ENCODE results near the gene PLEKHO2.

PLEKHO2 gene

GRCh38 chr15:64825431-64826294, 16.1 kb upstream of the PLEKHO2 start, which contains the start of gene PIF1:
Gene PIF1 (minus strand): TSS chr15:64825647. CDS start chr15:64824335, 1,312 bp downstream.
- peak; percentile 85 for DNase-seq (ENCODE audit: low read depth)

- DNase-seq (ENCODE audit: low read depth), result no peak
Observed at GRCh38 chr15:64828985-64829384, 12.7 kb upstream of the PLEKHO2 start.

- DNase-seq (ENCODE audit: low read depth), result no peak
Observed at GRCh38 chr15:64833690-64834089, 8.0 kb upstream of the PLEKHO2 start.

- DNase-seq (ENCODE audit: low read depth), result no peak
Observed at GRCh38 chr15:64836023-64836536, 5.6 kb upstream of the PLEKHO2 start.

GRCh38 chr15:64837502-64837901, 4.2 kb upstream of the PLEKHO2 start:
- DNase-seq (ENCODE audit: low read depth), result no peak

- DNase-seq (ENCODE audit: low read depth), result no peak
Observed at GRCh38 chr15:64841060-64841343, 713 bp upstream of the PLEKHO2 start.

- no peak for DNase-seq (ENCODE audit: low read depth)
Observed at GRCh38 chr15:64842096-64842939, 603 bp downstream of the PLEKHO2 start.

- DNase-seq (ENCODE audit: low read depth), result no peak
Observed at GRCh38 chr15:64842986-64843561, 1.4 kb downstream of the PLEKHO2 start.

- no peak for DNase-seq (ENCODE audit: low read depth)
Observed at GRCh38 chr15:64843991-64844390, 2.3 kb downstream of the PLEKHO2 start.

- no peak for DNase-seq (ENCODE audit: low read depth)
Observed at GRCh38 chr15:64844576-64845145, 2.9 kb downstream of the PLEKHO2 start.

GRCh38 chr15:64845183-64845611, 3.5 kb downstream of the PLEKHO2 start:
- DNase-seq (ENCODE audit: low read depth), result no peak

GRCh38 chr15:64845831-64846595, 4.3 kb downstream of the PLEKHO2 start:
- no peak for DNase-seq (ENCODE audit: low read depth)

- DNase-seq (ENCODE audit: low read depth), result no peak
Observed at GRCh38 chr15:64847016-64847415, 5.3 kb downstream of the PLEKHO2 start.

GRCh38 chr15:64847448-64847847, 5.7 kb downstream of the PLEKHO2 start:
- no peak for DNase-seq (ENCODE audit: low read depth)

GRCh38 chr15:64847876-64848716, 6.4 kb downstream of the PLEKHO2 start:
- DNase-seq (ENCODE audit: low read depth), result no peak

GRCh38 chr15:64850778-64851502, 9.2 kb downstream of the PLEKHO2 start:
- no peak for DNase-seq (ENCODE audit: low read depth)

GRCh38 chr15:64851503-64851840, 9.8 kb downstream of the PLEKHO2 start:
- no peak for DNase-seq (ENCODE audit: low read depth)

- no peak for DNase-seq (ENCODE audit: low read depth)
Observed at GRCh38 chr15:64854041-64854440, 12.3 kb downstream of the PLEKHO2 start.

- DNase-seq (ENCODE audit: low read depth), result no peak
Observed at GRCh38 chr15:64854526-64854925, 12.8 kb downstream of the PLEKHO2 start.
